HFF-Myc (cell line): Measurements from ENCODE around the gene RUSF1.

Source experiments
- DNase-seq: peaks from one replicate; pipeline ENCODE4 v3.0.0-alpha.2; 2011; ENCODE audit warnings: low read depth; ENCODE audit errors: extremely low read depth
- H3K4me3 ChIP-seq: replicated peaks from 2 replicates; pipeline ENCODE4 v1.5.1; 2011; ENCODE audit warnings: low read depth, mild to moderate bottlenecking, control low read depth, low read length
- CTCF ChIP-seq: IDR thresholded peaks from 2 replicates; pipeline ENCODE4 v1.5.1; 2012; ENCODE audit warnings: mild to moderate bottlenecking, low read depth, low read length, control low read depth; ENCODE audit errors: missing control alignments

The RUSF1 gene

GRCh38 chr16:31474173-31474714 is 33.9 kb downstream of the RUSF1 start:
- no peak overlapping the region for H3K4me3 ChIP-seq
- TF ChIP-seq CTCF: no peak
- no peak for DNase-seq

GRCh38 chr16:31473264-31473984 is 34.8 kb downstream of the RUSF1 start:
- TF ChIP-seq CTCF: no peak
- no peak overlapping the region for H3K4me3 ChIP-seq

GRCh38 chr16:31472709-31473203 is 35.4 kb downstream of the RUSF1 start:
- peak overlapping the region; percentile 68 for H3K4me3 ChIP-seq
- TF ChIP-seq CTCF: peak; percentile 75
- DNase-seq: peak; percentile 78

More at GRCh38 chr16:31473264-31473984, 34.8 kb downstream of the RUSF1 start:
- no peak for DNase-seq

GRCh38 chr16:31471875-31472708 is 36.1 kb downstream of the RUSF1 start, which contains the start of gene TGFB1I1:
TSS of gene TGFB1I1 (plus strand) at chr16:31472152. CDS start at chr16:31472189, 37 bp downstream.
- TF ChIP-seq CTCF: no peak
- DNase-seq: no peak
- peak within 1 kb of the TSS; percentile 68 for H3K4me3 ChIP-seq

- peak overlapping the region; percentile 68 for H3K4me3 ChIP-seq
- TF ChIP-seq CTCF: no peak
- no peak for DNase-seq
Observed at GRCh38 chr16:31471241-31471874, 36.8 kb downstream of the RUSF1 start.

GRCh38 chr16:31470615-31471014 is 37.6 kb downstream of the RUSF1 start:
- no peak overlapping the region for H3K4me3 ChIP-seq
- DNase-seq: no peak
- no peak for TF ChIP-seq CTCF
